C4-2B (cell line): ENCODE measurements around the gene RRAS2.
A peak's percentile ranks its signal among the peaks of the same experiment; 100 is the strongest.
"Not testable (repeated sequence)": the region's sequence is repeated elsewhere in the genome, so short reads cannot be mapped to it uniquely, and the experiment has no call there.

ENCODE experiments used
- H3K27ac ChIP-seq: fragments of 450-650 bp; 2 replicates; pipeline ENCODE4 v1.5.1; 2017
- CTCF ChIP-seq: fragments of 450-650 bp; conservative IDR thresholded peaks from 2 replicates; pipeline ENCODE4 v1.5.1; 2017; ENCODE audit warnings: mild to moderate bottlenecking
- ZFX ChIP-seq: fragments of 450-650 bp; IDR thresholded peaks from 2 replicates; pipeline ENCODE4 v1.6.1; 2017

The RRAS2 gene

DNA sequence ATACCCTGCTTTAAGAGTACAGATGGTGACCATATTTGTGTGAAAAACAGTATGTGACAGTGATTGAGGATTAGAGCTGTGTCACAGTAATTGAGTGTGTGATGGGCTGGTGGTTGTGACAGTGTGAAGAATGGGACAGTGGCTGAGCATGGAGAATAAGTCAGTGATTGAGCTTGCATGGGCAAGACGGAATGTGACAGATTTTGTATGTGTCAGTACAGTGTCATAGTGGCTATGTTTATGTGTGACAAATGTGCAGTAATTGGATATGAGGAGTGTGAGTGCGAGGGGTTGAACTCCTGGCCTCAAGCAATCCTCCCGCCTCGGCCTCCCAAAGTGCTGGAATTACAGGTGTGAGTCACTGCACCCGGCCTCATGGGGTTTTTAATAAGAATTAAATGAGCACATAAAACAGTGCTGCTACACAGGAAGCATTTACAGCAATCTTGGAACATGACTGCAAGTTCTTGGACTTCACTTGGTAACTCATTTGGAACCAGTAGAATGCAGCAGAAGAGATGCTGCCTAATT lies 583 bp upstream of the RRAS2 start:
- TF ChIP-seq ZFX (no peak), CTCF (no peak)
- no peak overlapping the region for H3K27ac ChIP-seq

- H3K27ac ChIP-seq, result peak overlapping the region; percentile 81
- TF ChIP-seq CTCF, result no peak
- no peak for TF ChIP-seq ZFX
Measured at GRCh38 chr11:14357881-14358728, 878 bp downstream of the RRAS2 start.

DNA sequence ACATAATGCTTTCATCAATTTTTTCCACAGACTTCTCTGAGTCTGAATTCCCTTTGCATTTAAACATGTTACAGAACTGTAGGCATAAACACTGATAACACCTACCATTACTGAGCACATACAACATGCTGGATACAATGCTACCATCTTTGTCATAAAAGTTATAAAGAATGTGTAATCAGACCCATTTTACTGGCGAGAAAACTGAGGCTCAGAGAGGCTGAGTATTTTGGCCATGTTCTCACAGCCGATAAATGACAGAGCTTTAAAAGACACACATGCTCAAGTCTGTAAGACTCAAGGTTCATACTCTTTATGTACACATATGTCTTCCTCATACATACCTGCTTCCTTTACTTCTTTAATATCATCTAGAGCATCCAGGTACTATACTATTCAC lies 2.6 kb downstream of the RRAS2 start:
- no peak overlapping the region for H3K27ac ChIP-seq
- TF ChIP-seq ZFX (no peak), CTCF (no peak)

DNA sequence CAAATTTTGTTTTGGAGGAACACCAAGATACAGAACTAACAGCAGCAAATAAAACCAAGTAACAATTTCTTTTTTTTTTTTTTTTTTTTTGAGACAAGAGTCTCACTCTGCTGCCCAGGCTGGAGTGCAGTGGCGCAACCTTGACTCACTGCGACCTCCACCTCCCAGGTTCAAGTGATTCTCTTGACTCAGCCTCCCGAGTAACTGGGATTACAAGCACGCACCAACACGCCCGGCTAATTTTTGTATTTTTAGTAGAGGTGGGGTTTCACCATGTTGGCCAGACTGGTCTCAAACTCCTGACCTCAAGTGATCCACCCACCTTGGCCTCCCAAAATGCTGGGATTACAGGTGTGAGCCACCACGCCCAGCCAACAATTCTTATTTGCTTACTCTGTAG lies 4.4 kb downstream of the RRAS2 start:
- H3K27ac ChIP-seq, result not testable (repeated sequence)

- TF ChIP-seq CTCF (no peak), ZFX (no peak)
- H3K27ac ChIP-seq, result no peak overlapping the region
Measured at GRCh38 chr11:14350716-14351238, 8.2 kb downstream of the RRAS2 start.

- H3K27ac ChIP-seq, result no peak overlapping the region
- TF ChIP-seq CTCF (no peak), ZFX (no peak)
Measured at GRCh38 chr11:14350215-14350614, 8.8 kb downstream of the RRAS2 start.

GRCh38 chr11:14347991-14348390 lies 11.0 kb downstream of the RRAS2 start:
- H3K27ac ChIP-seq, result no peak overlapping the region
- TF ChIP-seq ZFX (no peak), CTCF (no peak)

- no peak overlapping the region for H3K27ac ChIP-seq
- no peak for TF ChIP-seq ZFX
- no peak for TF ChIP-seq CTCF
Measured at GRCh38 chr11:14347494-14347893, 11.5 kb downstream of the RRAS2 start.
